K562 (cell line): ENCODE data around the gene KIF17. TPM values are rescaled to one million over a fixed set of nuclear protein-coding genes. Genes with fewer than 3 reads are reported as not detected.

Experiments used
- ATAC-seq: fragments of 200-7000 bp; cut with Tn5 transposase; 3 replicates; pipeline ENCODE4 v1.9.1; 2020; ENCODE audit warnings: moderate library complexity
- BruUV-seq: library from RNA; stranded (reverse); fragments of 400-500 nt; replicated peaks from 2 replicates; lab custom pipeline; 2021; lab: Mats Ljungman, UMichigan
- CTCF ChIA-PET: fragments of 300-600 bp; formaldehyde crosslinking; extraction: SDS; loops from one replicate; lab custom pipeline; 2021; ENCODE audit warnings: low intra/inter-chr PET ratio; lab: Yijun Ruan, JAX
- POLR2A ChIA-PET: fragments of 300-600, 350-650 bp; sonication (Branson Sonifier 250); formaldehyde crosslinking; extraction: SDS; loops from one replicate; lab custom pipeline; 2021; ENCODE audit warnings: antibody characterized with exemption, inconsistent platforms; lab: Yijun Ruan, JAX
- DNase-seq, 4 experiments: peaks; one replicate each; pipeline versions ENCODE4 v3.0.0 to v3.0.0-alpha.2; 2011 to 2018; ENCODE audit warnings: low spot score in 3 of 4, mixed read lengths in 3 of 4; ENCODE audit errors: extremely low read depth in 1 of 4
- FAIRE-seq: peaks from 2 replicates; lab custom pipeline; 2011; peaks lifted over from hg19 to GRCh38; lab: Jason Lieb, UNC
- H2AFZ ChIP-seq: 2 replicates; pipeline ENCODE4 v1.6.0; 2011; ENCODE audit warnings: low read depth, low read length, control low read depth, inconsistent platforms
- H3K27ac ChIP-seq: fragments of 200-600 bp; 3 replicates; pipeline ENCODE4 v1.8.0; 2011; ENCODE audit warnings: low read depth, mild to moderate bottlenecking, control low read depth, inconsistent platforms, low read length, moderate library complexity, mixed read lengths; ENCODE audit errors: extremely low read depth
- H3K27me3 ChIP-seq, 2 experiments: fragments of 300-600 bp in 1 of 2; 2 replicates in 1 of 2; 3 replicates in 1 of 2; pipeline versions ENCODE4 v1.6.0 to v1.8.0; 2011; ENCODE audit warnings: inconsistent platforms in 2 of 2, low read length in 2 of 2, mild to moderate bottlenecking in 1 of 2, mixed read lengths in 1 of 2, moderate library complexity in 1 of 2; ENCODE audit not compliant: control insufficient read depth in 2 of 2, insufficient read depth in 2 of 2
- H3K36me3 ChIP-seq: fragments of 300-600 bp; 3 replicates; pipeline ENCODE4 v1.8.0; 2011; ENCODE audit warnings: mild to moderate bottlenecking, low read length, inconsistent platforms; ENCODE audit not compliant: control insufficient read depth, insufficient read depth
- H3K4me1 ChIP-seq, 2 experiments: fragments of 200-600 bp in 1 of 2; replicated peaks in 1 of 2; 2 replicates in 1 of 2; 3 replicates in 1 of 2; pipeline versions ENCODE4 v1.5.1 to v1.8.0; 2011; ENCODE audit warnings: inconsistent platforms in 2 of 2, low read length in 2 of 2, mild to moderate bottlenecking in 1 of 2, mixed read lengths in 1 of 2, moderate library complexity in 1 of 2; ENCODE audit not compliant: control insufficient read depth in 2 of 2, insufficient read depth in 2 of 2
- H3K4me2 ChIP-seq: 2 replicates; pipeline ENCODE4 v1.6.1; 2011; ENCODE audit warnings: low read length, control low read depth, inconsistent platforms, mixed read lengths; ENCODE audit not compliant: insufficient read depth
- H3K4me3 ChIP-seq: fragments of 200-600 bp; sonication (generic), shearing (Covaris generic); 2 replicates; pipeline ENCODE4 v1.5.1; 2016; ENCODE audit warnings: control low read depth, inconsistent platforms
- H3K79me2 ChIP-seq: fragments of 200-600 bp; 3 replicates; pipeline ENCODE4 v1.8.0; 2011; ENCODE audit warnings: low read length, inconsistent platforms; ENCODE audit not compliant: control insufficient read depth, insufficient read depth
- H3K9ac ChIP-seq, 2 experiments: 2 replicates each; pipeline versions ENCODE4 v1.6.0 to v1.6.1; 2011; ENCODE audit warnings: low read depth in 2 of 2, low read length in 2 of 2, control low read depth in 1 of 2, inconsistent platforms in 1 of 2, mild to moderate bottlenecking in 1 of 2, mixed read lengths in 1 of 2; ENCODE audit not compliant: insufficient read depth in 1 of 2
- H3K9me1 ChIP-seq: one replicate; pipeline ENCODE4 v1.6.0; 2011; ENCODE audit warnings: inconsistent platforms, mild to moderate bottlenecking, low read length, moderate library complexity; ENCODE audit not compliant: control insufficient read depth, insufficient read depth
- H3K9me3 ChIP-seq: replicated peaks from 2 replicates; pipeline ENCODE4 v1.5.1; 2011; ENCODE audit warnings: low read depth, low read length, inconsistent platforms; ENCODE audit not compliant: control insufficient read depth, insufficient read depth
- H4K20me1 ChIP-seq: replicated peaks from 2 replicates; pipeline ENCODE4 v1.6.1; 2011; ENCODE audit warnings: low read length, inconsistent platforms, mixed read lengths; ENCODE audit not compliant: control insufficient read depth, insufficient read depth
- CBX1 ChIP-seq: sonication (generic); IDR thresholded peaks from 2 replicates; pipeline ENCODE4 v1.6.1; 2016; ENCODE audit warnings: antibody characterized with exemption, low read depth, mild to moderate bottlenecking
- CEBPB ChIP-seq: fragments of 450-650 bp; IDR thresholded peaks from 2 replicates; pipeline ENCODE4 v1.6.1; 2016; ENCODE audit warnings: missing genetic modification characterization, missing compliant biosample characterization
- DNMT1 ChIP-seq: fragments of 450-650 bp; IDR thresholded peaks from 2 replicates; pipeline ENCODE4 v1.6.1; 2016; ENCODE audit warnings: antibody characterized with exemption, mild to moderate bottlenecking
- E2F6 ChIP-seq, 2 experiments: IDR thresholded peaks; 2 replicates each; pipeline ENCODE4 v1.6.1; 2011; ENCODE audit warnings: borderline replicate concordance in 1 of 2, control low read depth in 1 of 2, low read depth in 1 of 2, low read length in 1 of 2, mild to moderate bottlenecking in 1 of 2, mixed read lengths in 1 of 2, moderate library complexity in 1 of 2; ENCODE audit not compliant: insufficient read depth in 1 of 2, insufficient read length in 1 of 2, poor library complexity in 1 of 2, severe bottlenecking in 1 of 2; ENCODE audit errors: extremely low read depth in 1 of 2
- HBP1 ChIP-seq: fragments of 450-650 bp; formaldehyde crosslinking; IDR thresholded peaks from 2 replicates; pipeline ENCODE4 v1.4.0; 2022; ENCODE audit warnings: missing genetic modification characterization
- JUND ChIP-seq, 2 experiments: IDR thresholded peaks; 2 replicates in 1 of 2; 3 replicates in 1 of 2; pipeline ENCODE4 v1.6.1; 2011; ENCODE audit warnings: borderline replicate concordance in 2 of 2, low read depth in 2 of 2, low read length in 2 of 2, improper control_type of control experiment in 1 of 2, missing biosample characterization in 1 of 2, missing genetic modification characterization in 1 of 2, missing genetic modification reagents in 1 of 2
- MCM3 ChIP-seq: fragments of 450-650 bp; IDR thresholded peaks from 2 replicates; pipeline ENCODE4 v1.6.1; 2016
- NBN ChIP-seq: fragments of 450-650 bp; IDR thresholded peaks from 2 replicates; pipeline ENCODE4 v1.6.1; 2016; ENCODE audit warnings: low read depth, mild to moderate bottlenecking
- NONO ChIP-seq, 2 experiments: fragments of 200-400 bp in 1 of 2; fragments of 450-650 bp in 1 of 2; formaldehyde crosslinking in 1 of 2; IDR thresholded peaks; 2 replicates each; pipeline ENCODE4 v1.6.1; 2017; ENCODE audit warnings: low read depth in 2 of 2, mild to moderate bottlenecking in 2 of 2, moderate library complexity in 2 of 2, low read length in 1 of 2
- WHSC1 ChIP-seq: IDR thresholded peaks from one replicate; pipeline ENCODE4 v1.6.1; 2012; ENCODE audit warnings: low read length, control low read depth, inconsistent platforms
- ZBTB1 ChIP-seq: sonication (generic); formaldehyde crosslinking; IDR thresholded peaks from 2 replicates; pipeline ENCODE4 v1.8.1; 2023; ENCODE audit warnings: missing genetic modification reagents, low read depth, mild to moderate bottlenecking, borderline replicate concordance
- ZBTB2 ChIP-seq: fragments of 450-650 bp; IDR thresholded peaks from 2 replicates; pipeline ENCODE4 v1.6.1; 2016; ENCODE audit warnings: antibody characterized with exemption
- ZNF143 ChIP-seq: sonication (generic); formaldehyde crosslinking; IDR thresholded peaks from 2 replicates; pipeline ENCODE4 v1.9.0; 2022; ENCODE audit warnings: mild to moderate bottlenecking, missing genetic modification reagents
- WGBS: fragments of 100-300 bp; shearing (Covaris generic); methylation state at CpG from one replicate; pipeline ENCODE4 v1.1.6; 2016; ENCODE audit warnings: low coverage, mixed read lengths; ENCODE audit not compliant: insufficient coverage; ENCODE audit errors: missing lambda C conversion rate; 5-methylcytosine and 5-hydroxymethylcytosine counted together
- in situ Hi-C: fragments of 300-500 bp; cut with MboI; formaldehyde crosslinking; loops from 4 replicates; pipeline ENCODE4 v1.15.0; 2018; ENCODE audit warnings: inconsistent platforms, mixed read lengths
- intact Hi-C: fragments of 100-400 bp; cut with micrococcal nuclease; formaldehyde crosslinking; loops from 2 replicates; pipeline ENCODE4 v1.14.2; 2022
- polyA plus RNA-seq, 8 experiments: library from polyadenylated mRNA; depleted of rRNA in 4 of 8; stranded (reverse) in 5 of 8; unstranded in 3 of 8; fragments of >200 nt; fragmentation: Nextera tagmentation in 2 of 8; fragmentation: Illumina TruSeq in 1 of 8; extraction: Ambion mirVana in 2 of 8; extraction: Trizol in 1 of 8; gene quantifications; 2 replicates each; pipeline versions ENCODE4 v1.2.1 to v1.2.3, GENCODE V29; 2011 to 2014; ENCODE audit warnings: inconsistent platforms in 1 of 8, missing spikeins in 1 of 8
- total RNA-seq, 7 experiments: library from RNA; depleted of rRNA in 6 of 7; stranded (reverse); fragments of >200 nt in 6 of 7; fragmentation: Illumina TruSeq in 2 of 7; extraction: Trizol in 2 of 7; gene quantifications; 2 replicates each; pipeline versions ENCODE4 v1.2.1 to v1.2.3, GENCODE V29; 2011 to 2021; ENCODE audit warnings: low replicate concordance in 1 of 7
- TF ChIP-seq, protein P1 (sequence below): IDR thresholded peaks from 2 replicates; pipeline ENCODE4 v1.6.1; 2011; ENCODE audit not compliant: insufficient read length; ENCODE audit errors: extremely low read depth
- TF ChIP-seq, protein P2 (sequence below): fragments of 200-800 bp; sonication (Bioruptor generic); IDR thresholded peaks from 2 replicates; pipeline ENCODE4 v1.6.1; 2017; ENCODE audit warnings: missing genetic modification characterization, missing compliant biosample characterization

The KIF17 gene
- total and polyA plus RNA-seq, 9 of the 15 experiments (the other 6 are each of a cell fraction or from before 2014, with no cell fraction given), result 0.04 to 0.47 (median 0.18) TPM; not detected in 5

- peak overlapping the region in 1 of 2 experiments; percentile 59; a peak in 1 of 4 replicates for H3K9ac ChIP-seq
- no peaks in the 10 kb centered on the region for H3K36me3 ChIP-seq
- intact Hi-C loops, result no loop called here
- no peak overlapping the region for H3K4me2 ChIP-seq
- in situ Hi-C loops, result loop anchor here (10.0 kb wide), 1 partner anchor 664 kb away; no protein-coding TSS in a partner anchor
- ChIA-PET POLR2A (interaction anchor here (0.6 kb wide), 1 partner anchor 17 kb away, joined by 3 read pairs; no protein-coding TSS in a partner anchor), CTCF (interaction anchor here (0.6 kb wide), 1 partner anchor 187 kb away, joined by 3 read pairs; no protein-coding TSS in a partner anchor)
- H3K4me1 ChIP-seq, result peaks cover 3 to 32% of the 10 kb centered on the region in 2 experiments; a peak in 3 of 5 replicates
- H3K27ac ChIP-seq, result no peak overlapping the region
- no peaks in the 10 kb centered on the region for H3K9me1 ChIP-seq
- H3K9me3 ChIP-seq, result no peaks in the 10 kb centered on the region
- peaks cover 5% of the 10 kb centered on the region; the same call in 1 of the 2 replicates for H4K20me1 ChIP-seq
- WGBS, result 29% methylated on average over 16 of the region's 17 CpGs
- no peaks in the 10 kb centered on the region for H3K79me2 ChIP-seq
- BruUV-seq, result no TSS peak
- DNase-seq (no peak), ATAC-seq (no peak), FAIRE-seq (no peak)
- no peak overlapping the region for H2AFZ ChIP-seq
- no peak overlapping the region for H3K4me3 ChIP-seq
- H3K27me3 ChIP-seq, result peaks cover 0 to 14% of the 10 kb centered on the region in 2 experiments; a peak in 2 of 5 replicates
- TF ChIP-seq NBN, result no peak
- no peak for TF ChIP-seq HBP1 (CRISPR knock-in tag)
- no peak for TF ChIP-seq E2F6 (IDR thresholded peaks at IDR 0.05; ENCODE audit: borderline replicate concordance in 1 of 2, extremely low read depth in 1 of 2, insufficient read depth in 1 of 2, insufficient read length in 1 of 2, low read depth in 1 of 2, low read length in 1 of 2, poor library complexity in 1 of 2, severe bottlenecking in 1 of 2)
- TF ChIP-seq MCM3, result no peak
- no peak for TF ChIP-seq ZBTB1 (CRISPR knock-in tag)
- TF ChIP-seq WHSC1, result no peak
- no peak for TF ChIP-seq ZBTB2
- TF ChIP-seq CEBPB, result no peak
- TF ChIP-seq NONO (IDR thresholded peaks at IDR 0.05; ENCODE audit: low read depth in 2 of 2, low read length in 1 of 2), result no peak
- no peak for TF ChIP-seq DNMT1
- no peak for TF ChIP-seq JUND (IDR thresholded peaks at IDR 0.05; ENCODE audit: borderline replicate concordance, low read depth, low read length)
- no peak for TF ChIP-seq JUND (tag; IDR thresholded peaks at IDR 0.05; ENCODE audit: borderline replicate concordance, low read depth, low read length)
- TF ChIP-seq CBX1, result no peak
- TF ChIP-seq, protein P1, sequence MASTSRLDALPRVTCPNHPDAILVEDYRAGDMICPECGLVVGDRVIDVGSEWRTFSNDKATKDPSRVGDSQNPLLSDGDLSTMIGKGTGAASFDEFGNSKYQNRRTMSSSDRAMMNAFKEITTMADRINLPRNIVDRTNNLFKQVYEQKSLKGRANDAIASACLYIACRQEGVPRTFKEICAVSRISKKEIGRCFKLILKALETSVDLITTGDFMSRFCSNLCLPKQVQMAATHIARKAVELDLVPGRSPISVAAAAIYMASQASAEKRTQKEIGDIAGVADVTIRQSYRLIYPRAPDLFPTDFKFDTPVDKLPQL, result no peak
- TF ChIP-seq, protein P2, sequence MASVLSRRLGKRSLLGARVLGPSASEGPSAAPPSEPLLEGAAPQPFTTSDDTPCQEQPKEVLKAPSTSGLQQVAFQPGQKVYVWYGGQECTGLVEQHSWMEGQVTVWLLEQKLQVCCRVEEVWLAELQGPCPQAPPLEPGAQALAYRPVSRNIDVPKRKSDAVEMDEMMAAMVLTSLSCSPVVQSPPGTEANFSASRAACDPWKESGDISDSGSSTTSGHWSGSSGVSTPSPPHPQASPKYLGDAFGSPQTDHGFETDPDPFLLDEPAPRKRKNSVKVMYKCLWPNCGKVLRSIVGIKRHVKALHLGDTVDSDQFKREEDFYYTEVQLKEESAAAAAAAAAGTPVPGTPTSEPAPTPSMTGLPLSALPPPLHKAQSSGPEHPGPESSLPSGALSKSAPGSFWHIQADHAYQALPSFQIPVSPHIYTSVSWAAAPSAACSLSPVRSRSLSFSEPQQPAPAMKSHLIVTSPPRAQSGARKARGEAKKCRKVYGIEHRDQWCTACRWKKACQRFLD, result no peak
- TF ChIP-seq ZNF143 (CRISPR knock-in tag), result no peak
These were observed 17.1 kb downstream of the KIF17 start for GRCh38 chr1:20700636-20701215.
